Measurements from ENCODE around the gene PTPN22.

DNA sequence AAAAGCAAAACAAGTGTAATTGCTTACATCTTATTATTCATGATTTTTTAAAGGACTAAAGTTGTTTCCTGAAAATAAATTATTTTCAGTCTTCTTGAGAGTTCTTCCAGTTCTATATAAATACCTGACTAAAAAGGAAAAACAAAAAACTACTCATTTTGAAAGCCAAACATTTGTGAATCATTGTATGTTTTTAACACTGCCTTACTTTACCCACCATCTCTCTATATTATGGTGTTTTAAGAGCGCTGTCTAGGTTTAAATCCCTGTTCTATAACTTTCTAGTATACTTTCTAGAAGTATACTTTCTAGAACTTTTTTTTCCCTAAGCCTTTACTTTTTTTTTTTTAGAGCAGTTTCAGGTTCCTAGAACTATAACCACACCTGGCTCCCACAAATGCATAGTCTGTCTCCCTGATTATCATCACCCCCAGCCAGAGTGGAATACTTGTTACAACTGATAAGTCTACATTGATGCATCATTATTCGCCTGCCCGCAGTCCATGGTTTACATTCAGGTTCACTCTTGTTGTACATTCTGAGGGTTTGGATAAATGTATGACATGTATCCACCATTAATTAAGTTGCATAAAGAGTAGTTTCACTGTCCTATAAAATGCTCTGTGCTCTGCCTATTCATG is 69.0 kb downstream of the PTPN22 start:
- no peak for TF ChIP-seq CTCF (IDR thresholded peaks at IDR 0.05)
- TF ChIP-seq POLR2AphosphoS5 (IDR thresholded peaks at IDR 0.05; ENCODE audit: insufficient read depth in 1 of 2, low read depth in 1 of 2), result no peak
